Stimulated activated CD4-positive, alpha-beta T cell treated with anti-CD3 and anti-CD28 coated beads, Interleukin-4, amount 100 ng/mL, for 4 hours (primary cell): ENCODE results near the gene STARD13.
"Not testable (repeated sequence)": the region's sequence is repeated elsewhere in the genome, so short reads cannot be mapped to it uniquely, and the experiment has no call there.

Experiments used
- DNase-seq, 2 experiments: peaks; one replicate each; pipeline ENCODE4 v3.0.0-alpha.2; 2020

The STARD13 gene

GRCh38 chr13:33172911-33173310 is 112.6 kb downstream of the STARD13 start:
- no peak for DNase-seq

- no peak for DNase-seq
Observed at GRCh38 chr13:33172400-33172799, 113.2 kb downstream of the STARD13 start.

GRCh38 chr13:33169273-33169980 is 116.1 kb downstream of the STARD13 start:
- no peak for DNase-seq

- DNase-seq: no peak
Observed at GRCh38 chr13:33168321-33168960, 117.1 kb downstream of the STARD13 start.

- DNase-seq: no peak
Observed at GRCh38 chr13:33167491-33167890, 118.1 kb downstream of the STARD13 start.

GRCh38 chr13:33165787-33166186 is 119.8 kb downstream of the STARD13 start:
- DNase-seq: no peak

GRCh38 chr13:33164331-33164730 is 121.2 kb downstream of the STARD13 start:
- no peak for DNase-seq

- DNase-seq: not testable (repeated sequence)
Observed at GRCh38 chr13:33162725-33163124, 122.8 kb downstream of the STARD13 start.

GRCh38 chr13:33158816-33159215 is 126.7 kb downstream of the STARD13 start:
- no peak for DNase-seq

GRCh38 chr13:33158271-33158670 is 127.3 kb downstream of the STARD13 start:
- no peak for DNase-seq

- DNase-seq: no peak
Observed at GRCh38 chr13:33154911-33155310, 130.6 kb downstream of the STARD13 start.

- no peak for DNase-seq
Observed at GRCh38 chr13:33153421-33154404, 131.8 kb downstream of the STARD13 start.

GRCh38 chr13:33152389-33152788 is 133.2 kb downstream of the STARD13 start:
- DNase-seq: no peak

- DNase-seq: no peak
Observed at GRCh38 chr13:33150662-33151061, 134.9 kb downstream of the STARD13 start.

GRCh38 chr13:33150126-33150525 is 135.4 kb downstream of the STARD13 start:
- no peak for DNase-seq

GRCh38 chr13:33147832-33148231 is 137.7 kb downstream of the STARD13 start:
- DNase-seq: no peak

- no peak for DNase-seq
Observed at GRCh38 chr13:33146843-33147611, 138.5 kb downstream of the STARD13 start.

- DNase-seq: no peak
Observed at GRCh38 chr13:33145667-33146066, 139.9 kb downstream of the STARD13 start.

GRCh38 chr13:33144358-33144784 is 141.2 kb downstream of the STARD13 start:
- no peak for DNase-seq

- no peak for DNase-seq
Observed at GRCh38 chr13:33139780-33140535, 145.6 kb downstream of the STARD13 start.

GRCh38 chr13:33139184-33139583 is 146.4 kb downstream of the STARD13 start:
- no peak for DNase-seq

GRCh38 chr13:33138441-33138840 is 147.1 kb downstream of the STARD13 start:
- DNase-seq: no peak
